ENCODE data around the gene TBPL2.
"Not testable (repeated sequence)": the region's sequence is repeated elsewhere in the genome, so short reads cannot be mapped to it uniquely, and the experiment has no call there.

Gene TBPL2

GRCh38 chr14:55470025-55470424 lies 29.6 kb upstream of the TBPL2 start:
- no peak for TF ChIP-seq CTCF (IDR thresholded peaks at IDR 0.05; ENCODE audit: low read depth, low read length, missing control alignments)
- in situ Hi-C loops (cut with HindIII; ENCODE audit: low sequenced_read_pairs): no loop called here
- no peak for DNase-seq (ENCODE audit: low read depth)
- no peak overlapping the region for H3K4me3 ChIP-seq (ENCODE audit: low read depth, low read length)

- DNase-seq (ENCODE audit: low read depth): no peak
- H3K4me3 ChIP-seq (ENCODE audit: low read depth, low read length): no peak overlapping the region
- in situ Hi-C loops (cut with HindIII; ENCODE audit: low sequenced_read_pairs): no loop called here
- no peak for TF ChIP-seq CTCF (IDR thresholded peaks at IDR 0.05; ENCODE audit: low read depth, low read length, missing control alignments)
Observed at GRCh38 chr14:55467307-55467706, 26.9 kb upstream of the TBPL2 start.

GRCh38 chr14:55458800-55459515 lies 18.5 kb upstream of the TBPL2 start:
- in situ Hi-C loops (cut with HindIII; ENCODE audit: low sequenced_read_pairs): no loop called here
- H3K4me3 ChIP-seq (ENCODE audit: low read depth, low read length): no peak overlapping the region
- DNase-seq (ENCODE audit: low read depth): no peak
- no peak for TF ChIP-seq CTCF (IDR thresholded peaks at IDR 0.05; ENCODE audit: low read depth, low read length, missing control alignments)

GRCh38 chr14:55457496-55457895 lies 17.1 kb upstream of the TBPL2 start:
- in situ Hi-C loops (cut with HindIII; ENCODE audit: low sequenced_read_pairs): no loop called here
- H3K4me3 ChIP-seq (ENCODE audit: low read depth, low read length): no peak overlapping the region
- no peak for TF ChIP-seq CTCF (IDR thresholded peaks at IDR 0.05; ENCODE audit: low read depth, low read length, missing control alignments)
- DNase-seq (ENCODE audit: low read depth): no peak

- in situ Hi-C loops (cut with HindIII; ENCODE audit: low sequenced_read_pairs); DNase-seq (ENCODE audit: low read depth): not testable (repeated sequence)
Observed at GRCh38 chr14:55456411-55456810, 16.0 kb upstream of the TBPL2 start.

GRCh38 chr14:55454264-55455002 lies 14.0 kb upstream of the TBPL2 start:
- TF ChIP-seq CTCF (IDR thresholded peaks at IDR 0.05; ENCODE audit: low read depth, low read length, missing control alignments): no peak
- in situ Hi-C loops (cut with HindIII; ENCODE audit: low sequenced_read_pairs): no loop called here
- peak; percentile 80 for DNase-seq (ENCODE audit: low read depth)
- H3K4me3 ChIP-seq (ENCODE audit: low read depth, low read length): no peak overlapping the region

More at GRCh38 chr14:55456411-55456810, 16.0 kb upstream of the TBPL2 start:
- H3K4me3 ChIP-seq (ENCODE audit: low read depth, low read length): not testable (repeated sequence)

- no peak for TF ChIP-seq CTCF (IDR thresholded peaks at IDR 0.05; ENCODE audit: low read depth, low read length, missing control alignments)
- H3K4me3 ChIP-seq (ENCODE audit: low read depth, low read length): no peak overlapping the region
- no peak for DNase-seq (ENCODE audit: low read depth)
- in situ Hi-C loops (cut with HindIII; ENCODE audit: low sequenced_read_pairs): no loop called here
Observed at GRCh38 chr14:55451950-55452349, 11.5 kb upstream of the TBPL2 start.

Data from astrocyte of the cerebellum (primary cell).